ENCODE results near the gene OSBPL3. TPM values are rescaled to one million over a fixed set of nuclear protein-coding genes. Genes with fewer than 3 reads are reported as not detected.
A peak's percentile ranks its signal among the peaks of the same experiment; 100 is the strongest.

Gene OSBPL3
- total RNA-seq, 1 donor from 2014 or later, result 8.0 TPM

DNA sequence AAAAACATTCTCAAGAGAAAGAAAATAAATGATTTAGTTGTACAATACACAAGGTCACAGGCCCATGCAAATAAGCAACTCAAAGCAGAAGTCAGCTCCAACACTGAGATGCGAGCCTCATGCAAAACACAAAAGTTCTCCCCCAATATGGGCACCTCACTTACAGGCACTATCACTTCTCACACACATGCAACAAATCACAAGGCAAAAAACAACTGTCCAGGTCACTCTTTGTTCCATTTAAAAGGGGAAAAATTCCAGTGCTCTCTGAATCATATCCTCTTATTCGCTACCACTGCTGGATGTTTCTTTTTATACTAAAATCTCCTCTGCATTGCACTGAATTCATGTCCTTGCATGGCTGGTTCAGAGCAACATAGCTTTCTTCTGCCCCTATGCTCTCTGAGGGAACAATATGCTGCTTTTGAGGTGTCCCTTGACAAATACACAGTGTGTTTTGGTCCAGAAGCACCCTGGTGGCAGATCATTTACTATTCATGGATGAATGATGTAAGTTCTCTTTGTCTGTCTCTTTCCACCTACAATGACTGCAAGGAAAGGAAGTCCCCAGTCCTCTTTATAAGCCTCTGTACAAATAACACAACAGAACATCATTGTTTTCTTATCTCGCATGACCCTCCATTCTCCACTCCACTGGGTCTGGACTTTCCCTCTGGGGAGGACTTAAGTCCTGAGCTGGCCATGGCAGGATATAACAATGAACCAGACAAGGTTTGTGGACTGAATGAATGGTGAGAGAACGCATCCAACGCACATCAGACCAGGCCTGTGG lies 137.3 kb downstream of the OSBPL3 start:
- Mint-ChIP-seq H3K4me1 (peaks cover 35% of the 10 kb centered on the region), H3K9me3 (no peaks in the 10 kb centered on the region), H3K27ac (peak overlapping the region; percentile 96), H3K27me3 (ENCODE audit: insufficient read depth, low read depth) (peaks cover under 1% of the 10 kb centered on the region), H3K4me3 (peak overlapping the region; percentile 13), H3K36me3 (peaks cover 5% of the 10 kb centered on the region)
- H3K27ac ChIP-seq, result no peak overlapping the region
- no peaks in the 10 kb centered on the region for H3K27me3 ChIP-seq
- no peak overlapping the region for H2AFZ ChIP-seq (replicated peaks)
- H3K9me3 ChIP-seq (ENCODE audit: low read depth), result no peaks in the 10 kb centered on the region
- no peak overlapping the region for H3K9ac ChIP-seq
- no peaks in the 10 kb centered on the region for H3K36me3 ChIP-seq
- peaks cover 5% of the 10 kb centered on the region for H3F3A ChIP-seq (ENCODE audit: low read depth)
- H4K20me1 ChIP-seq (ENCODE audit: low read depth), result no peaks in the 10 kb centered on the region
- H3K79me2 ChIP-seq (ENCODE audit: low read depth), result no peaks in the 10 kb centered on the region
- TF ChIP-seq EZH2 (IDR thresholded peaks at IDR 0.05) (no peak), EZH2phosphoT487 (IDR thresholded peaks at IDR 0.05) (no peak)
- TF ChIP-seq, protein P1, sequence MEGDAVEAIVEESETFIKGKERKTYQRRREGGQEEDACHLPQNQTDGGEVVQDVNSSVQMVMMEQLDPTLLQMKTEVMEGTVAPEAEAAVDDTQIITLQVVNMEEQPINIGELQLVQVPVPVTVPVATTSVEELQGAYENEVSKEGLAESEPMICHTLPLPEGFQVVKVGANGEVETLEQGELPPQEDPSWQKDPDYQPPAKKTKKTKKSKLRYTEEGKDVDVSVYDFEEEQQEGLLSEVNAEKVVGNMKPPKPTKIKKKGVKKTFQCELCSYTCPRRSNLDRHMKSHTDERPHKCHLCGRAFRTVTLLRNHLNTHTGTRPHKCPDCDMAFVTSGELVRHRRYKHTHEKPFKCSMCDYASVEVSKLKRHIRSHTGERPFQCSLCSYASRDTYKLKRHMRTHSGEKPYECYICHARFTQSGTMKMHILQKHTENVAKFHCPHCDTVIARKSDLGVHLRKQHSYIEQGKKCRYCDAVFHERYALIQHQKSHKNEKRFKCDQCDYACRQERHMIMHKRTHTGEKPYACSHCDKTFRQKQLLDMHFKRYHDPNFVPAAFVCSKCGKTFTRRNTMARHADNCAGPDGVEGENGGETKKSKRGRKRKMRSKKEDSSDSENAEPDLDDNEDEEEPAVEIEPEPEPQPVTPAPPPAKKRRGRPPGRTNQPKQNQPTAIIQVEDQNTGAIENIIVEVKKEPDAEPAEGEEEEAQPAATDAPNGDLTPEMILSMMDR (IDR thresholded peaks at IDR 0.05), result no peak
- DNase-seq (ENCODE audit: low spot score), result peak; percentile 36
- peaks cover 23% of the 10 kb centered on the region for H3K4me1 ChIP-seq
- H3K4me2 ChIP-seq, result peak overlapping the region; percentile 16
- H3K4me3 ChIP-seq, result no peak overlapping the region

DNA sequence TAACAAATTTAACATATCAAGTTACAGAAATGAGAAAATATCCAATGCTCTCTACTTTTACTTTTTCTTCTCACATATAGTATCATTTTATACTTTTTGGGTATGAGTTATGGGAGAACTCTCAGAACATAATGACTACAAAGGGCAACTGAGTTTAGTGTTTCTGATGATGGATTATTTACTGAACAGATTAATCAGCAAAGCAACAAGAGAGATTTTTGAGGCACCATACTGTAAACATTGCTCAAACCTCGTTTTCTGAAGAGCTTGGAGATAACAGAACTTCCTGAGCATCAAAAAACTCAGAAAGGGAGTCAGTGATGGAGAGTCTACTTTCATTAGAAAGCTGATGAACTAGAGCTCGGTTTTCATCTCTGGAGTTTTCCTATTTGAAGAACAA lies 137.9 kb downstream of the OSBPL3 start:
- Histone ChIP-seq H3K4me2 (no peak overlapping the region), H3K4me1 (peaks cover 23% of the 10 kb centered on the region), H3K9me3 (ENCODE audit: low read depth) (no peaks in the 10 kb centered on the region), H3K9ac (no peak overlapping the region), H3K27ac (no peak overlapping the region), H3F3A (ENCODE audit: low read depth) (peaks cover 5% of the 10 kb centered on the region), H2AFZ (replicated peaks) (no peak overlapping the region), H4K20me1 (ENCODE audit: low read depth) (no peaks in the 10 kb centered on the region), H3K79me2 (ENCODE audit: low read depth) (no peaks in the 10 kb centered on the region), H3K4me3 (no peak overlapping the region), H3K27me3 (no peaks in the 10 kb centered on the region), H3K36me3 (no peaks in the 10 kb centered on the region)
- Mint-ChIP-seq H3K36me3 (peaks cover 7% of the 10 kb centered on the region), H3K27me3 (ENCODE audit: insufficient read depth, low read depth) (no peaks in the 10 kb centered on the region), H3K27ac (peak overlapping the region; percentile 88), H3K4me1 (peaks cover 35% of the 10 kb centered on the region), H3K9me3 (no peaks in the 10 kb centered on the region), H3K4me3 (no peak overlapping the region)
- DNase-seq (ENCODE audit: low spot score), result no peak
- TF ChIP-seq EZH2phosphoT487 (IDR thresholded peaks at IDR 0.05) (no peak), EZH2 (IDR thresholded peaks at IDR 0.05) (no peak)
- TF ChIP-seq, protein P1 (IDR thresholded peaks at IDR 0.05), result no peak

DNA sequence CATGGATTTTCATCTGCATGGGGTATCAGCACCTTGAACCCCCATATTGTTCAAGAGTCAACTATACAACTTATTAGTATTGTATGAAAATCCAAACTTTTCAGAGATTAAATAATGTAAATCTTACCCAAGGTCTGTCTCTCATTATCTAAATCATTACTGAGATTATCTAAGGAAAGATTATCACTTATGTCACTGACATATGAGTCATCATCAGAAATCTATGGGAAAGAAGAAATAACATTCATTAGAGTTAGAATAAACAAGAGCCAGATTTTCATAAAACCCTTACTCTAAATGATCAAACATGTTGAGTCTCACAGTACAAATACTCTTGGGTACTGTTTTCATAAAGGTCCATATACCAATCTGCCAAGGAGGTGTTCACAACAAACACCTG lies 139.4 kb downstream of the OSBPL3 start:
- H3K27ac Mint-ChIP-seq, result no peak overlapping the region
- Histone ChIP-seq H3K27me3 (no peaks in the 10 kb centered on the region), H3K79me2 (ENCODE audit: low read depth) (no peaks in the 10 kb centered on the region), H3K27ac (no peak overlapping the region), H2AFZ (replicated peaks) (no peak overlapping the region), H3F3A (ENCODE audit: low read depth) (peaks cover 5% of the 10 kb centered on the region), H3K4me1 (peaks cover 23% of the 10 kb centered on the region), H3K9ac (no peak overlapping the region), H3K4me3 (no peak overlapping the region), H3K4me2 (no peak overlapping the region), H3K36me3 (no peaks in the 10 kb centered on the region), H3K9me3 (ENCODE audit: low read depth) (no peaks in the 10 kb centered on the region), H4K20me1 (ENCODE audit: low read depth) (no peaks in the 10 kb centered on the region)
- TF ChIP-seq EZH2phosphoT487 (IDR thresholded peaks at IDR 0.05), result no peak
- TF ChIP-seq EZH2 (IDR thresholded peaks at IDR 0.05), result no peak
- TF ChIP-seq, protein P1 (IDR thresholded peaks at IDR 0.05), result no peak
- peaks cover 8% of the 10 kb centered on the region for H3K36me3 Mint-ChIP-seq
- H3K4me1 Mint-ChIP-seq, result peaks cover 32% of the 10 kb centered on the region
- H3K4me3 Mint-ChIP-seq, result no peak overlapping the region
- DNase-seq (ENCODE audit: low spot score), result no peak
- no peaks in the 10 kb centered on the region for H3K9me3 Mint-ChIP-seq
- no peaks in the 10 kb centered on the region for H3K27me3 Mint-ChIP-seq (ENCODE audit: insufficient read depth, low read depth)

Measured in neural progenitor cell (in vitro differentiated cells).